CD4-positive, alpha-beta T cell treated with Interleukin-1 beta for 1 hour (primary cell): ENCODE measurements around the gene SAMD13.
"Not testable (repeated sequence)": the region's sequence is repeated elsewhere in the genome, so short reads cannot be mapped to it uniquely, and the experiment has no call there.

Experiments
- DNase-seq, 2 donors: peaks; one replicate each; pipeline ENCODE4 v3.0.0-alpha.2; 2020 to 2022

Gene SAMD13

GRCh38 chr1:84287389-84287788, 14.1 kb upstream of the SAMD13 start:
- not testable (repeated sequence) for DNase-seq

- DNase-seq, result no peak
Measured at GRCh38 chr1:84289169-84289785, 12.2 kb upstream of the SAMD13 start.

- no peak for DNase-seq
Measured at GRCh38 chr1:84291882-84292655, 9.4 kb upstream of the SAMD13 start.

GRCh38 chr1:84293766-84294165, 7.7 kb upstream of the SAMD13 start:
- DNase-seq, result no peak

- DNase-seq, result no peak
Measured at GRCh38 chr1:84294751-84295150, 6.8 kb upstream of the SAMD13 start.

- no peak for DNase-seq
Measured at GRCh38 chr1:84297546-84298244, 3.8 kb upstream of the SAMD13 start.

GRCh38 chr1:84298328-84298683, 3.2 kb upstream of the SAMD13 start:
- DNase-seq, result peak; percentile 46 to 52

- DNase-seq, result peak; percentile 4 to 26
Measured at GRCh38 chr1:84298684-84299535, 2.6 kb upstream of the SAMD13 start.

GRCh38 chr1:84299536-84300170, 1.9 kb upstream of the SAMD13 start:
- no peak for DNase-seq

- DNase-seq, result no peak
Measured at GRCh38 chr1:84300501-84300900, 1.0 kb upstream of the SAMD13 start.

GRCh38 chr1:84301785-84302385, 377 bp downstream of the SAMD13 start:
- no peak for DNase-seq

GRCh38 chr1:84303314-84303830, 1.9 kb downstream of the SAMD13 start:
- DNase-seq, result no peak

GRCh38 chr1:84307398-84307797, 5.9 kb downstream of the SAMD13 start:
- DNase-seq, result no peak

- DNase-seq, result no peak
Measured at GRCh38 chr1:84311296-84311695, 9.8 kb downstream of the SAMD13 start.

- no peak for DNase-seq
Measured at GRCh38 chr1:84319662-84320061, 18.2 kb downstream of the SAMD13 start.

- DNase-seq, result no peak
Measured at GRCh38 chr1:84327830-84328229, 26.3 kb downstream of the SAMD13 start.

GRCh38 chr1:84330125-84330984, 28.8 kb downstream of the SAMD13 start:
- no peak for DNase-seq

GRCh38 chr1:84339503-84339902, 38.0 kb downstream of the SAMD13 start:
- DNase-seq, result no peak

GRCh38 chr1:84344286-84344685, 42.8 kb downstream of the SAMD13 start:
- no peak for DNase-seq

- DNase-seq, result no peak
Measured at GRCh38 chr1:84345220-84345619, 43.7 kb downstream of the SAMD13 start.
